ENCODE data around the gene CHST15. TPM values are rescaled to one million over a fixed set of nuclear protein-coding genes. Genes with fewer than 3 reads are reported as not detected.

CHST15 gene
- total and polyA plus RNA-seq, 2 of the 4 experiments (the other 2 are of a cell fraction), result 0.14 to 0.18 TPM

- Histone ChIP-seq H3K18ac (ENCODE audit: low read depth, low read length) (no peak overlapping the region), H3K36me3 (ENCODE audit: control insufficient read depth, insufficient read depth, low read length) (no peaks in the 10 kb centered on the region)
- 36% methylated on average over 4 of the region's 5 CpGs; no CpG with 5 or more reads in 1 of the 2 experiments for WGBS, 2 experiments (ENCODE audit: extremely low coverage in 2 of 2, insufficient read length in 1 of 2)
Measured at GRCh38 chr10:124132876-124133275, 39.5 kb upstream of the CHST15 start.

More at GRCh38 chr10:124132876-124133275, 39.5 kb upstream of the CHST15 start:
- H2AFZ ChIP-seq (replicated peaks; ENCODE audit: low read length, poor library complexity), result no peak overlapping the region
- no peaks in the 10 kb centered on the region for H3K27me3 ChIP-seq (ENCODE audit: control insufficient read depth, insufficient read depth, low read length)
- no peak overlapping the region for H2BK120ac ChIP-seq (ENCODE audit: low read depth, low read length)
- no peak overlapping the region for H4K8ac ChIP-seq (ENCODE audit: low read depth in 2 of 2, low read length in 2 of 2)
- no peak overlapping the region for H2AK5ac ChIP-seq (ENCODE audit: low read depth, low read length)
- TF ChIP-seq SMC3 (IDR thresholded peaks at IDR 0.05; ENCODE audit: low read depth, low read length) (no peak), USF2 (IDR thresholded peaks at IDR 0.05; ENCODE audit: low read depth, low read length) (no peak), CTCF (conservative IDR thresholded peaks at IDR 0.05; ENCODE audit: low read depth, low read length) (no peak), MAZ (IDR thresholded peaks at IDR 0.05; ENCODE audit: borderline replicate concordance, low read depth, low read length) (no peak), FOS (IDR thresholded peaks at IDR 0.05; ENCODE audit: low read depth, low read length) (no peak), MXI1 (IDR thresholded peaks at IDR 0.05; ENCODE audit: borderline replicate concordance, low read depth, low read length) (no peak)
- no peak overlapping the region for H2AK9ac ChIP-seq (replicated peaks; ENCODE audit: low read depth, low read length, poor library complexity)
- H3K9ac ChIP-seq (ENCODE audit: low read depth, low read length), result no peak overlapping the region
- no peak overlapping the region for H4K5ac ChIP-seq (ENCODE audit: low read depth, low read length)
- H3K27ac ChIP-seq (ENCODE audit: insufficient read depth, low read length), result no peak overlapping the region
- in situ Hi-C loops (cut with MboI; ENCODE audit: low sequenced_read_pairs), result no loop called here
- no peak overlapping the region for H3K4me2 ChIP-seq (ENCODE audit: low read depth, low read length)
- no peaks in the 10 kb centered on the region for H3K79me1 ChIP-seq (ENCODE audit: low read depth in 1 of 2, low read length in 2 of 2)
- no peaks in the 10 kb centered on the region for H3K9me1 ChIP-seq (ENCODE audit: insufficient read depth, low read length)
- dilution Hi-C loops (cut with HindIII; ENCODE audit: low sequenced_read_pairs, unreplicated experiment), result no loop called here
- H2BK20ac ChIP-seq (ENCODE audit: low read depth, low read length), result no peak overlapping the region
- H4K20me1 ChIP-seq (ENCODE audit: insufficient read depth, low read length), result no peaks in the 10 kb centered on the region
- no peaks in the 10 kb centered on the region for H3K4me1 ChIP-seq (ENCODE audit: control insufficient read depth, insufficient read depth, low read length)
- intact Hi-C loops (cut with micrococcal nuclease), result no loop called here
- no peak overlapping the region for H4K91ac ChIP-seq (ENCODE audit: insufficient read depth, low read depth, low read length)
- DNase-seq, result no peak
- no peak overlapping the region for H3K23ac ChIP-seq (ENCODE audit: low read depth, low read length)
- no peak overlapping the region for H3K56ac ChIP-seq (ENCODE audit: extremely low read depth, insufficient read depth, low read length)
- H3K9me3 ChIP-seq (ENCODE audit: control insufficient read depth, insufficient read depth, low read length), result peaks cover 8% of the 10 kb centered on the region
- ChIA-PET POLR2A (ENCODE audit: unreplicated experiment) (no interaction called here), CTCF (no interaction called here)
- no TSS peak for BruUV-seq (replicated peaks)
- no peak overlapping the region for H3K14ac ChIP-seq (replicated peaks; ENCODE audit: low read depth, low read length)
- H3K4me3 ChIP-seq (ENCODE audit: insufficient read depth, low read depth, low read length), result no peak overlapping the region
- no peak overlapping the region for H2BK5ac ChIP-seq (ENCODE audit: low read depth, low read length, poor library complexity, severe bottlenecking)
- no peak overlapping the region for H3K4ac ChIP-seq (ENCODE audit: low read depth, low read length)
- no peak for ATAC-seq (ENCODE audit: low read depth)
- no peak overlapping the region for H2BK15ac ChIP-seq (ENCODE audit: low read depth, low read length)

Data from IMR-90 (cell line).